Astrocyte (in vitro differentiated cells and primary cell): ENCODE measurements around the gene FAM53B.

Experiments
- EZH2 ChIP-seq: IDR thresholded peaks from 2 replicates; pipeline ENCODE4 v1.6.1; 2012; ENCODE audit warnings: mild to moderate bottlenecking, low read length, inconsistent platforms; ENCODE audit not compliant: insufficient read depth
- TF ChIP-seq, protein P1 (sequence below): IDR thresholded peaks from 2 replicates; pipeline ENCODE4 v1.5.1; 2011; ENCODE audit warnings: low read depth, mild to moderate bottlenecking, inconsistent platforms, low read length, moderate library complexity; ENCODE audit not compliant: insufficient read depth

DNA sequence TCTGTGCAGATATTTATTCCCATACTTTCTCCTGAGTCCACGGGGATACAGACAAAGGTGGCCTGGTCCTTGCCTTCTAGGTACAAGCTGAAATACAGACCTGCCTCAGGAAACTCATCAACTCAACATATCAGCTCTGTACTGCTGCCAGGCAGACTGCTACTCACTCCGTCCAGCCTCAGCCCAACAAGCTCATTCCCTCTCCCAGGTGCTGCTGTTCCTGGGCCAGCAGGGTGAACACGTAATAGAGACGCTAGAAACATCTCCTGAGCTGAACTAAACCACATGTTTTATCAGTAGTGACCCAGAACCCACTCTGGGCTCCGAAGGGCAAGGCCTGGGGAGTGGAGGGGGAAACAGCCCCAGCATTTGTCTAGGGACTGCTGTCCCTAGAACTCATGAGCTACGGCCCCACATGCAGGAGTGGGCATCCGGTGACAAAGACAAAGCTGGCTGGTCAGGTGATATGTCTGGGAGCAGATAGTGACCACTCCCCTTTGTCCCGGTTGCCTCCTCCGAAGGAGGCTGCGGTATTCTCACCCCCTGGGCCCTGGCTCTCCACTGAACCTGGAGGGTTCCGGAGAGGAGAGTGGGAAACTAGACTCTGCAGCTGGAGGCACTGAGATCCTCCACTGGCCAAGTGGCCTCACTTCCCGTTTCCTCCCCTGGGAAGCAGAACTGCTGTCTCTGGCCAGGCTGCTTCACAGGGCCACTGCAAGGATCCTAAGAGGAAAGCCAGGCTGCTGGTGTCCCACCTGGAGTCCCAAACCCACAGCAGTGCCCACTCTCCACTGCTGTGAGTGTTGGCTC, 116.1 kb downstream of the FAM53B start:
- TF ChIP-seq, protein P1, sequence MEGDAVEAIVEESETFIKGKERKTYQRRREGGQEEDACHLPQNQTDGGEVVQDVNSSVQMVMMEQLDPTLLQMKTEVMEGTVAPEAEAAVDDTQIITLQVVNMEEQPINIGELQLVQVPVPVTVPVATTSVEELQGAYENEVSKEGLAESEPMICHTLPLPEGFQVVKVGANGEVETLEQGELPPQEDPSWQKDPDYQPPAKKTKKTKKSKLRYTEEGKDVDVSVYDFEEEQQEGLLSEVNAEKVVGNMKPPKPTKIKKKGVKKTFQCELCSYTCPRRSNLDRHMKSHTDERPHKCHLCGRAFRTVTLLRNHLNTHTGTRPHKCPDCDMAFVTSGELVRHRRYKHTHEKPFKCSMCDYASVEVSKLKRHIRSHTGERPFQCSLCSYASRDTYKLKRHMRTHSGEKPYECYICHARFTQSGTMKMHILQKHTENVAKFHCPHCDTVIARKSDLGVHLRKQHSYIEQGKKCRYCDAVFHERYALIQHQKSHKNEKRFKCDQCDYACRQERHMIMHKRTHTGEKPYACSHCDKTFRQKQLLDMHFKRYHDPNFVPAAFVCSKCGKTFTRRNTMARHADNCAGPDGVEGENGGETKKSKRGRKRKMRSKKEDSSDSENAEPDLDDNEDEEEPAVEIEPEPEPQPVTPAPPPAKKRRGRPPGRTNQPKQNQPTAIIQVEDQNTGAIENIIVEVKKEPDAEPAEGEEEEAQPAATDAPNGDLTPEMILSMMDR = no peak
- no peak for TF ChIP-seq EZH2
